Gastrocnemius medialis (tissue), 4 donors: ENCODE data around the gene NRF1.
"Not testable (repeated sequence)": the region's sequence is repeated elsewhere in the genome, so short reads cannot be mapped to it uniquely, and the experiment has no call there.

Experiments used
- CTCF ChIP-seq, 5 experiments: fragments of 450-650 bp in 3 of 5; fragments of 200-600 bp in 2 of 5; sonication (generic) in 2 of 5; IDR thresholded peaks in 4 of 5; conservative IDR thresholded peaks in 1 of 5; 1 replicate in 4 of 5; 2 replicates in 1 of 5; pipeline ENCODE4 v1.5.1; 2016 to 2019; ENCODE audit warnings: antibody characterized with exemption in 5 of 5, mild to moderate bottlenecking in 3 of 5, moderate library complexity in 3 of 5
- POLR2A ChIP-seq, 2 donors: fragments of 450-650 bp; IDR thresholded peaks; one replicate each; pipeline ENCODE4 v1.6.1; 2017; ENCODE audit warnings: antibody characterized with exemption in 2 of 2, mild to moderate bottlenecking in 2 of 2, moderate library complexity in 2 of 2

GRCh38 chr7:129794461-129794860 lies 182.9 kb downstream of the NRF1 start:
- TF ChIP-seq CTCF (IDR thresholded peaks at IDR 0.05 in 4 of 5, conservative IDR thresholded peaks at IDR 0.05 in 1 of 5); POLR2A (IDR thresholded peaks at IDR 0.05): not testable (repeated sequence)
